H1 (cell line): Measurements from ENCODE around the gene THADA. TPM values are rescaled to one million over a fixed set of nuclear protein-coding genes. Genes with fewer than 3 reads are reported as not detected.

ENCODE experiments used
- E2F6 ChIP-seq: IDR thresholded peaks from 2 replicates; pipeline ENCODE4 v1.6.1; 2012; ENCODE audit warnings: inconsistent platforms
- EGR1 ChIP-seq: IDR thresholded peaks from 2 replicates; pipeline ENCODE4 v1.6.1; 2011; ENCODE audit warnings: low read depth, low read length, borderline replicate concordance
- JUN ChIP-seq: IDR thresholded peaks from 2 replicates; pipeline ENCODE4 v1.6.1; 2011; ENCODE audit warnings: low read depth, mild to moderate bottlenecking, improper control_type of control experiment, low read length
- NRF1 ChIP-seq: IDR thresholded peaks from 2 replicates; pipeline ENCODE4 v1.6.1; 2011; ENCODE audit warnings: mild to moderate bottlenecking, low read depth, low read length, improper control_type of control experiment
- RXRA ChIP-seq: IDR thresholded peaks from 2 replicates; pipeline ENCODE4 v1.6.1; 2011; ENCODE audit warnings: low read depth, mild to moderate bottlenecking, low read length, moderate library complexity; ENCODE audit not compliant: insufficient read depth
- polyA plus RNA-seq, 7 experiments: library from polyadenylated mRNA; depleted of rRNA in 3 of 7; stranded (reverse) in 5 of 7; unstranded in 2 of 7; fragments of >200 nt in 5 of 7; fragments of 200-250 nt in 2 of 7; gene quantifications; 1 replicate in 5 of 7; 2 replicates in 1 of 7; 4 replicates in 1 of 7; pipeline versions ENCODE4 v1.2.1 to v1.2.3, GENCODE V29; 2011 to 2013; ENCODE audit warnings: missing spikeins in 2 of 7, mixed read lengths in 2 of 7
- total RNA-seq: library from RNA; stranded (reverse); fragmentation: NEBNext Ultra II Directional; extraction: Animal tissue kit (Norgen Biotek cat#: 25700); gene quantifications from 2 replicates; pipeline ENCODE4 v1.2.1, GENCODE V29; 2021

Gene THADA
- total and polyA plus RNA-seq, 2 of the 8 experiments (the other 6 are each of a cell fraction or from before 2014, with no cell fraction given), result 22.4 to 26.8 TPM

DNA sequence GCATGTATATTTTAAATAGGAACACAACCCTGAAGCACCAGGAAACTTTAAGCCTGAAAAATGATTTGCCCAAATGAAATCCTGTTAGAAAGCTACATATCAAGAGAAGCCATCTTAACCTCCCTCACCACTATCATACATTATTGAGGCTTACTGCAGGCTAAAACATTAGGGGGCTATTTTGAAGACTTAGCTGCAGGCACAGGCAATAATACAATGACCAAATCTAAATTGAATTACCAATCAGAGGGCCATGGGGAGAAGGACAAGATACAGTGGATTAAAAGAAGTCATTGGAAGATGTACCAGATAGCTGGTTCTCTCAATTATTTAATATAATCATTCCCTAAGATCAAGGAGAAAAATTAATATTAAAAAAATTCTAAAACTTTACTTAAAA, 73.7 kb downstream of the THADA start (continued):
- TF ChIP-seq E2F6 (no peak), RXRA (no peak), JUN (no peak), NRF1 (no peak), EGR1 (no peak)
- TF ChIP-seq, all 59 proteins: peak for 0
